H9 (cell line): ENCODE results near the gene NPC1. TPM values are rescaled to one million over a fixed set of nuclear protein-coding genes. Genes with fewer than 3 reads are reported as not detected.

ENCODE experiments used
- DNase-seq: peaks from one replicate; pipeline ENCODE4 v3.0.0-alpha.2; 2017
- H2AFZ ChIP-seq: one replicate; pipeline ENCODE4 v1.6.1; 2013; ENCODE audit warnings: mild to moderate bottlenecking, low read length, control low read depth, moderate library complexity
- H2AK5ac ChIP-seq: 2 replicates; pipeline ENCODE4 v1.6.1; 2013; ENCODE audit warnings: low read length, control low read depth, mixed read lengths; ENCODE audit not compliant: insufficient read length
- H2BK120ac ChIP-seq: one replicate; pipeline ENCODE4 v1.6.1; 2013; ENCODE audit warnings: low read depth, mild to moderate bottlenecking, low read length, control low read depth, inconsistent platforms; ENCODE audit not compliant: poor library complexity, severe bottlenecking
- H2BK12ac ChIP-seq: 2 replicates; pipeline ENCODE4 v1.6.1; 2013; ENCODE audit warnings: low read length, control low read depth, mixed read lengths, low read depth; ENCODE audit not compliant: insufficient read length
- H2BK15ac ChIP-seq: 2 replicates; pipeline ENCODE4 v1.6.1; 2013; ENCODE audit warnings: low read depth, low read length, control low read depth
- H2BK20ac ChIP-seq: one replicate; pipeline ENCODE4 v1.6.1; 2013; ENCODE audit warnings: low read depth, mild to moderate bottlenecking, low read length, control low read depth, inconsistent platforms; ENCODE audit not compliant: poor library complexity, severe bottlenecking
- H2BK5ac ChIP-seq: 2 replicates; pipeline ENCODE4 v1.6.1; 2013; ENCODE audit warnings: low read length, control low read depth, mixed read lengths; ENCODE audit not compliant: insufficient read length
- H3K14ac ChIP-seq: 2 replicates; pipeline ENCODE4 v1.6.1; 2013; ENCODE audit warnings: low read length, control low read depth; ENCODE audit not compliant: insufficient read depth
- H3K18ac ChIP-seq: 2 replicates; pipeline ENCODE4 v1.6.1; 2013; ENCODE audit warnings: low read depth, mild to moderate bottlenecking, mixed read lengths, low read length, control low read depth; ENCODE audit not compliant: insufficient read length
- H3K23ac ChIP-seq: 2 replicates; pipeline ENCODE4 v1.6.1; 2013; ENCODE audit warnings: low read length, control low read depth, mixed read lengths, low read depth; ENCODE audit not compliant: insufficient read length
- H3K23me2 ChIP-seq: 2 replicates; pipeline ENCODE4 v1.6.1; 2013; ENCODE audit warnings: low read depth, mild to moderate bottlenecking, mixed read lengths, low read length, control low read depth; ENCODE audit not compliant: insufficient read length, poor library complexity, severe bottlenecking
- H3K27ac ChIP-seq: 2 replicates; pipeline ENCODE4 v1.5.1; 2013; ENCODE audit warnings: low read length, control low read depth, mixed read lengths, low read depth; ENCODE audit not compliant: insufficient read length
- H3K27me3 ChIP-seq: 2 replicates; pipeline ENCODE4 v1.6.1; 2013; ENCODE audit warnings: low read length, control low read depth, inconsistent platforms; ENCODE audit not compliant: insufficient read depth
- H3K4ac ChIP-seq: 2 replicates; pipeline ENCODE4 v1.6.1; 2013; ENCODE audit warnings: low read depth, mild to moderate bottlenecking, control low read depth, inconsistent platforms, low read length, moderate library complexity
- H3K4me1 ChIP-seq: 2 replicates; pipeline ENCODE4 v1.6.1; 2013; ENCODE audit warnings: low read length, control low read depth, inconsistent platforms; ENCODE audit not compliant: insufficient read depth
- H3K4me2 ChIP-seq: 2 replicates; pipeline ENCODE4 v1.6.1; 2013; ENCODE audit warnings: low read length, control low read depth, mixed read lengths; ENCODE audit not compliant: insufficient read length, insufficient read depth
- H3K56ac ChIP-seq: 2 replicates; pipeline ENCODE4 v1.6.1; 2013; ENCODE audit warnings: low read depth, mild to moderate bottlenecking, mixed read lengths, low read length, control low read depth; ENCODE audit not compliant: insufficient read length
- H3K79me1 ChIP-seq: 2 replicates; pipeline ENCODE4 v1.6.1; 2013; ENCODE audit warnings: low read depth, mild to moderate bottlenecking, moderate library complexity, low read length, control low read depth, inconsistent platforms; ENCODE audit not compliant: insufficient read depth, poor library complexity, severe bottlenecking
- H3K79me2 ChIP-seq: 2 replicates; pipeline ENCODE4 v1.6.1; 2013; ENCODE audit warnings: low read length, control low read depth, inconsistent platforms; ENCODE audit not compliant: insufficient read depth
- H3K9ac ChIP-seq: 2 replicates; pipeline ENCODE4 v1.6.1; 2013; ENCODE audit warnings: low read length, control low read depth, mixed read lengths; ENCODE audit not compliant: insufficient read length; ENCODE audit errors: extremely low read depth
- H3K9me3 ChIP-seq: one replicate; pipeline ENCODE4 v1.6.1; 2013; ENCODE audit warnings: low read depth, low read length, inconsistent platforms; ENCODE audit not compliant: control insufficient read depth
- H3T11ph ChIP-seq: one replicate; pipeline ENCODE4 v1.6.1; 2013; ENCODE audit warnings: mild to moderate bottlenecking, low read length, control low read depth, inconsistent platforms
- H4K20me1 ChIP-seq: one replicate; pipeline ENCODE4 v1.6.1; 2013; ENCODE audit not compliant: control insufficient read depth, insufficient read length, insufficient read depth
- H4K5ac ChIP-seq: 2 replicates; pipeline ENCODE4 v1.6.1; 2013; ENCODE audit warnings: low read depth, mild to moderate bottlenecking, mixed read lengths, low read length, control low read depth; ENCODE audit not compliant: insufficient read length
- H4K8ac ChIP-seq: replicated peaks from 2 replicates; pipeline ENCODE4 v1.6.1; 2013; ENCODE audit warnings: low read length, control low read depth, mixed read lengths, low read depth; ENCODE audit not compliant: insufficient read length
- H4K91ac ChIP-seq: 2 replicates; pipeline ENCODE4 v1.6.1; 2013; ENCODE audit warnings: low read depth, mild to moderate bottlenecking, moderate library complexity, mixed read lengths, low read length, control low read depth; ENCODE audit not compliant: insufficient read length
- H3K27ac Mint-ChIP-seq, 3 experiments: 2 replicates in 2 of 3; 3 replicates in 1 of 3; pipeline ENCODE4 v1.8.0; 2020 to 2021; ENCODE audit warnings: mixed read lengths in 3 of 3, mild to moderate bottlenecking in 1 of 3, moderate library complexity in 1 of 3
- H3K27me3 Mint-ChIP-seq: 2 replicates; pipeline ENCODE4 v1.8.0; 2021; ENCODE audit warnings: low read depth, mild to moderate bottlenecking, moderate library complexity, mixed read lengths
- H3K36me3 Mint-ChIP-seq, 3 experiments: 2 replicates in 2 of 3; 3 replicates in 1 of 3; pipeline ENCODE4 v1.8.0; 2020 to 2021; ENCODE audit warnings: low read depth in 3 of 3, mixed read lengths in 3 of 3; ENCODE audit not compliant: insufficient read depth in 1 of 3
- H3K4me1 Mint-ChIP-seq, 2 experiments: 2 replicates each; pipeline ENCODE4 v1.8.0; 2020; ENCODE audit warnings: mixed read lengths in 2 of 2
- H3K4me3 Mint-ChIP-seq, 2 experiments: 2 replicates in 1 of 2; 3 replicates in 1 of 2; pipeline ENCODE4 v1.8.0; 2020 to 2021; ENCODE audit warnings: mild to moderate bottlenecking in 2 of 2, mixed read lengths in 2 of 2, moderate library complexity in 1 of 2
- H3K9me3 Mint-ChIP-seq, 2 experiments: 2 replicates in 1 of 2; 3 replicates in 1 of 2; pipeline ENCODE4 v1.8.0; 2020; ENCODE audit warnings: mild to moderate bottlenecking in 2 of 2, mixed read lengths in 2 of 2, moderate library complexity in 1 of 2
- WGBS: extraction: QIAGEN DNeasy Blood & Tissue Kit; methylation state at CpG from one replicate; pipeline ENCODE4 v1.1.7; 2013; ENCODE audit warnings: missing lambda C conversion rate, low lambda C conversion rate, mixed read lengths; ENCODE audit not compliant: insufficient read length; ENCODE audit errors: extremely low coverage; 5-methylcytosine and 5-hydroxymethylcytosine counted together
- total RNA-seq: library from RNA; stranded (reverse); gene quantifications from 2 replicates; pipeline ENCODE4 v1.2.1, GENCODE V29; 2021
- TF ChIP-seq, protein P1 (sequence below): fragments of 200-600 bp; sonication (generic); conservative IDR thresholded peaks from 3 replicates; pipeline ENCODE4 v1.8.0; 2021; ENCODE audit warnings: antibody characterized with exemption, mild to moderate bottlenecking

The NPC1 gene
- total RNA-seq, 1 experiment from 2014 or later, result 24.2 TPM

GRCh38 chr18:23504720-23505119 lies 81.6 kb downstream of the NPC1 start:
- H3K27ac Mint-ChIP-seq, result no peak overlapping the region
- H3K4me2 ChIP-seq, result no peak overlapping the region

More at GRCh38 chr18:23504720-23505119, 81.6 kb downstream of the NPC1 start:
- Histone ChIP-seq H2AFZ (no peak overlapping the region), H2BK120ac (no peak overlapping the region), H3K9ac (no peak overlapping the region), H3T11ph (no peak overlapping the region), H3K4ac (no peak overlapping the region), H2BK15ac (no peak overlapping the region), H3K27ac (no peak overlapping the region), H3K79me2 (no peaks in the 10 kb centered on the region), H4K91ac (no peak overlapping the region), H3K23me2 (peaks cover 3% of the 10 kb centered on the region), H3K56ac (no peak overlapping the region), H3K23ac (no peak overlapping the region), H3K79me1 (no peaks in the 10 kb centered on the region), H2AK5ac (no peak overlapping the region), H4K20me1 (no peaks in the 10 kb centered on the region), H3K9me3 (no peaks in the 10 kb centered on the region), H2BK12ac (no peak overlapping the region), H3K14ac (no peak overlapping the region), H3K27me3 (no peaks in the 10 kb centered on the region), H2BK5ac (no peak overlapping the region), H4K8ac (no peak overlapping the region), H3K4me1 (no peaks in the 10 kb centered on the region), H2BK20ac (no peak overlapping the region), H3K18ac (no peak overlapping the region), H4K5ac (no peak overlapping the region)
- H3K9me3 Mint-ChIP-seq, result no peaks in the 10 kb centered on the region
- WGBS, result no CpG with 5 or more reads among the region's 3 CpGs
- peaks cover 0 to 14% (median 8%) of the 10 kb centered on the region in 3 experiments; a peak in 4 of 7 replicates for H3K36me3 Mint-ChIP-seq
- H3K27me3 Mint-ChIP-seq, result peaks cover 19% of the 10 kb centered on the region
- DNase-seq, result no peak
- H3K4me1 Mint-ChIP-seq, result peaks cover 19 to 23% of the 10 kb centered on the region in 2 experiments
- TF ChIP-seq, protein P1, sequence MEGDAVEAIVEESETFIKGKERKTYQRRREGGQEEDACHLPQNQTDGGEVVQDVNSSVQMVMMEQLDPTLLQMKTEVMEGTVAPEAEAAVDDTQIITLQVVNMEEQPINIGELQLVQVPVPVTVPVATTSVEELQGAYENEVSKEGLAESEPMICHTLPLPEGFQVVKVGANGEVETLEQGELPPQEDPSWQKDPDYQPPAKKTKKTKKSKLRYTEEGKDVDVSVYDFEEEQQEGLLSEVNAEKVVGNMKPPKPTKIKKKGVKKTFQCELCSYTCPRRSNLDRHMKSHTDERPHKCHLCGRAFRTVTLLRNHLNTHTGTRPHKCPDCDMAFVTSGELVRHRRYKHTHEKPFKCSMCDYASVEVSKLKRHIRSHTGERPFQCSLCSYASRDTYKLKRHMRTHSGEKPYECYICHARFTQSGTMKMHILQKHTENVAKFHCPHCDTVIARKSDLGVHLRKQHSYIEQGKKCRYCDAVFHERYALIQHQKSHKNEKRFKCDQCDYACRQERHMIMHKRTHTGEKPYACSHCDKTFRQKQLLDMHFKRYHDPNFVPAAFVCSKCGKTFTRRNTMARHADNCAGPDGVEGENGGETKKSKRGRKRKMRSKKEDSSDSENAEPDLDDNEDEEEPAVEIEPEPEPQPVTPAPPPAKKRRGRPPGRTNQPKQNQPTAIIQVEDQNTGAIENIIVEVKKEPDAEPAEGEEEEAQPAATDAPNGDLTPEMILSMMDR, result no peak
- H3K4me3 Mint-ChIP-seq, result peak overlapping the region; percentile 89 to 92
